B cell (primary cell): ENCODE measurements around the gene KRT73. TPM values are rescaled to one million over a fixed set of nuclear protein-coding genes. Genes with fewer than 3 reads are reported as not detected.

Experiments used
- ATAC-seq: fragments of 200-7000 bp; cut with Tn5 transposase; one replicate; pipeline ENCODE4 v1.10.0; 2021; ENCODE audit warnings: low read depth, mild to moderate bottlenecking, moderate number of reproducible peaks, moderate library complexity
- CTCF ChIA-PET: fragments of 350-600 bp; sonication (Branson Sonifier 250); formaldehyde crosslinking; loops from one replicate; lab custom pipeline; 2021; ENCODE audit warnings: antibody characterized with exemption, inconsistent platforms; lab: Charles Lee
- POLR2A ChIA-PET: fragments of 350-600 bp; sonication (Branson Sonifier 250); formaldehyde crosslinking; loops from one replicate; lab custom pipeline; 2021; ENCODE audit warnings: antibody characterized with exemption; lab: Charles Lee
- DNase-seq: peaks from one replicate; pipeline ENCODE4 v3.0.0; 2013
- H2AFZ ChIP-seq: 2 replicates; pipeline ENCODE4 v1.6.1; 2012; ENCODE audit warnings: mild to moderate bottlenecking, low read depth, low read length; ENCODE audit not compliant: insufficient read depth, poor library complexity, severe bottlenecking
- H3K27ac ChIP-seq, 2 donors: 1 replicate in 1 of 2; 2 replicates in 1 of 2; pipeline ENCODE4 v1.5.1; 2012 to 2013; ENCODE audit warnings: low read length in 2 of 2, mild to moderate bottlenecking in 2 of 2, moderate library complexity in 1 of 2
- H3K27me3 ChIP-seq, 4 experiments: fragments of 200-600 bp in 1 of 4; sonication (generic) in 1 of 4; replicated peaks in 1 of 4; 1 replicate in 2 of 4; 2 replicates in 2 of 4; pipeline versions ENCODE4 v1.6.1 to v1.7.0; 2013 to 2016; ENCODE audit warnings: low read length in 3 of 4, mild to moderate bottlenecking in 2 of 4, mixed read lengths in 1 of 4, moderate library complexity in 1 of 4; ENCODE audit not compliant: insufficient read depth in 4 of 4, control insufficient read depth in 3 of 4; ENCODE audit errors: control extremely low read depth in 1 of 4
- H3K36me3 ChIP-seq, 2 experiments: replicated peaks in 1 of 2; 1 replicate in 1 of 2; 2 replicates in 1 of 2; pipeline versions ENCODE4 v1.6.1 to v1.7.1; 2013; ENCODE audit warnings: low read length in 1 of 2; ENCODE audit not compliant: insufficient read depth in 2 of 2, control insufficient read depth in 1 of 2; ENCODE audit errors: control extremely low read depth in 1 of 2, extremely low read depth in 1 of 2
- H3K4me1 ChIP-seq, 2 donors: fragments of 200-600 bp in 1 of 2; sonication (generic) in 1 of 2; 1 replicate in 1 of 2; 2 replicates in 1 of 2; pipeline versions ENCODE4 v1.5.1 to v1.6.1; 2013 to 2017; ENCODE audit warnings: low read length in 2 of 2; ENCODE audit not compliant: control insufficient read depth in 2 of 2, insufficient read depth in 2 of 2
- H3K4me2 ChIP-seq: replicated peaks from 2 replicates; pipeline ENCODE3; 2012; ENCODE audit warnings: mild to moderate bottlenecking, low read depth, low read length; ENCODE audit not compliant: poor library complexity, severe bottlenecking
- H3K4me3 ChIP-seq, 5 experiments: fragments of 200-600 bp in 1 of 5; sonication (generic) in 1 of 5; 1 replicate in 3 of 5; 2 replicates in 2 of 5; pipeline versions ENCODE4 v1.5.1 to v1.7.0; 2011 to 2016; ENCODE audit warnings: low read length in 4 of 5, mild to moderate bottlenecking in 4 of 5, low read depth in 2 of 5, control low read depth in 1 of 5, moderate library complexity in 1 of 5; ENCODE audit not compliant: insufficient read depth in 1 of 5; ENCODE audit errors: control extremely low read depth in 1 of 5, extremely low read depth in 1 of 5
- H3K79me2 ChIP-seq: fragments of 200-600 bp; sonication (generic); one replicate; pipeline ENCODE4 v1.6.0; 2016; ENCODE audit warnings: low read length; ENCODE audit not compliant: control insufficient read depth, insufficient read depth
- H3K9ac ChIP-seq: fragments of 200-600 bp; sonication (generic); 2 replicates; pipeline ENCODE4 v1.6.1; 2017; ENCODE audit warnings: mild to moderate bottlenecking, low read length, moderate library complexity
- H3K9me3 ChIP-seq, 3 donors: one replicate each; pipeline versions ENCODE4 v1.6.1 to v1.7.1; 2013; ENCODE audit warnings: low read length in 2 of 3; ENCODE audit not compliant: control insufficient read depth in 2 of 3, insufficient read depth in 1 of 3; ENCODE audit errors: control extremely low read depth in 1 of 3
- H4K20me1 ChIP-seq: 2 replicates; pipeline ENCODE4 v1.6.0; 2012; ENCODE audit warnings: mild to moderate bottlenecking, low read length; ENCODE audit not compliant: insufficient read depth, control insufficient read depth, poor library complexity, severe bottlenecking
- H3K27ac Mint-ChIP-seq: one replicate; pipeline ENCODE4 v1.8.0; 2021; ENCODE audit warnings: mixed read lengths
- H3K27me3 Mint-ChIP-seq: one replicate; pipeline ENCODE4 v1.8.0; 2021; ENCODE audit warnings: mixed read lengths
- H3K4me1 Mint-ChIP-seq: one replicate; pipeline ENCODE4 v1.8.0; 2021; ENCODE audit warnings: mixed read lengths
- H3K4me3 Mint-ChIP-seq: one replicate; pipeline ENCODE4 v1.8.0; 2021; ENCODE audit warnings: mixed read lengths
- H3K9me3 Mint-ChIP-seq: one replicate; pipeline ENCODE4 v1.8.0; 2022; ENCODE audit warnings: mixed read lengths; ENCODE audit not compliant: insufficient read depth
- EZH2 ChIP-seq: IDR thresholded peaks from 2 replicates; pipeline ENCODE4 v1.6.1; 2012; ENCODE audit warnings: borderline replicate concordance, low read depth, mild to moderate bottlenecking, moderate library complexity, low read length; ENCODE audit not compliant: insufficient read depth, poor library complexity, severe bottlenecking
- WGBS: methylation state at CpG from one replicate; pipeline ENCODE4 v1.1.5; 2013; ENCODE audit warnings: missing lambda C conversion rate; ENCODE audit not compliant: insufficient coverage; 5-methylcytosine and 5-hydroxymethylcytosine counted together
- intact Hi-C: fragments of 100-400 bp; cut with micrococcal nuclease; formaldehyde crosslinking; loops from one replicate; pipeline ENCODE4 v1.10.0; 2022
- polyA plus RNA-seq: library from polyadenylated mRNA; depleted of rRNA; stranded (reverse); fragments of >200 nt; gene quantifications from 2 replicates; pipeline ENCODE4 v1.2.3, GENCODE V29; 2012
- total RNA-seq, 2 donors: library from RNA; stranded (reverse); fragments of 120-200 nt in 1 of 2; gene quantifications; 1 replicate in 1 of 2; 2 replicates in 1 of 2; pipeline versions ENCODE4 v1.2.3 to v1.2.4, GENCODE V29; 2013 to 2022
- TF ChIP-seq, protein P1 (sequence below): fragments of 200-600 bp; IDR thresholded peaks from one replicate; pipeline ENCODE4 v1.8.0; 2022; ENCODE audit warnings: antibody characterized with exemption, mild to moderate bottlenecking

The KRT73 gene
- total and polyA plus RNA-seq, 2 donors (not counting 1 experiment from before 2014, with no cell fraction given), result 0.07 TPM; not detected in 1

DNA sequence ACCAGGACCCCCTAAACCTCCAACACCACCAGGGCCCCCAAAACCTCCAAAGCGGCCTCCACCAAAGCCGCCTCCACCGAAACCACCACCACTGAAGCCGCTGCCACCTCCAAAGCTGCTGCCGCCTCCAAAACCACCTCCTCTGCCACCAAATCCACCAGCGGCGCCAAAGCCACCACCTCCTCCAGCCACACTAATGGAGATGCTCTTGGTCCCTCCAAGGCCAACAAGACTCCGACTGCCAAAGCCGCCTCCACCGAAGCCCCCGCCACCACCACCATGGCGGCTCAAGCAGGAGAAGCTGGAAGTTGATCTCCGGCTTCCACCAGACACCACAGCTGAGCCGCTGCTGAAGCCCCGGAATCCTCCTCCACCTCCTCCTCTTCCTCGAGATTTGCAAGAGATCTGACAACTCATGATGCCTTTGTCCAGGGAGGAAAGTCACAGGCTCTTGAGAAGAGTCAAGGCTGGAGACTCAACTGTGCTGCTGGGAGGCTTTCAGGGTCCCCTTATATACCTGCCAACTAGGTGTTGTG, 33.4 kb upstream of the KRT73 start, which contains the start of gene KRT2:
Gene KRT2 (minus strand): TSS at position 486 of the 536 bp plus-strand sequence. CDS start 69 bp downstream, at position 417.
- CTCF ChIA-PET, result no interaction called here
- TF ChIP-seq, protein P1, sequence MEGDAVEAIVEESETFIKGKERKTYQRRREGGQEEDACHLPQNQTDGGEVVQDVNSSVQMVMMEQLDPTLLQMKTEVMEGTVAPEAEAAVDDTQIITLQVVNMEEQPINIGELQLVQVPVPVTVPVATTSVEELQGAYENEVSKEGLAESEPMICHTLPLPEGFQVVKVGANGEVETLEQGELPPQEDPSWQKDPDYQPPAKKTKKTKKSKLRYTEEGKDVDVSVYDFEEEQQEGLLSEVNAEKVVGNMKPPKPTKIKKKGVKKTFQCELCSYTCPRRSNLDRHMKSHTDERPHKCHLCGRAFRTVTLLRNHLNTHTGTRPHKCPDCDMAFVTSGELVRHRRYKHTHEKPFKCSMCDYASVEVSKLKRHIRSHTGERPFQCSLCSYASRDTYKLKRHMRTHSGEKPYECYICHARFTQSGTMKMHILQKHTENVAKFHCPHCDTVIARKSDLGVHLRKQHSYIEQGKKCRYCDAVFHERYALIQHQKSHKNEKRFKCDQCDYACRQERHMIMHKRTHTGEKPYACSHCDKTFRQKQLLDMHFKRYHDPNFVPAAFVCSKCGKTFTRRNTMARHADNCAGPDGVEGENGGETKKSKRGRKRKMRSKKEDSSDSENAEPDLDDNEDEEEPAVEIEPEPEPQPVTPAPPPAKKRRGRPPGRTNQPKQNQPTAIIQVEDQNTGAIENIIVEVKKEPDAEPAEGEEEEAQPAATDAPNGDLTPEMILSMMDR, result no peak
- TF ChIP-seq EZH2, result no peak
- H3K27me3 Mint-ChIP-seq, result peaks cover 6% of the 10 kb centered on the region
- no peak within 1 kb of the TSS for H3K27ac ChIP-seq
- no peaks in the 10 kb centered on the region for H4K20me1 ChIP-seq
- H2AFZ ChIP-seq, result no peak within 1 kb of the TSS
- no peak for DNase-seq
- H3K4me1 ChIP-seq, result no peaks in the 10 kb centered on the region
- H3K4me3 Mint-ChIP-seq, result no peak within 1 kb of the TSS
- POLR2A ChIA-PET, result no interaction called here
- no peaks in the 10 kb centered on the region for H3K79me2 ChIP-seq
- H3K9me3 Mint-ChIP-seq, result no peaks in the 10 kb centered on the region
- 92% methylated on average over 16 of the region's 16 CpGs for WGBS
- H3K4me1 Mint-ChIP-seq, result no peaks in the 10 kb centered on the region
- no peak within 1 kb of the TSS for H3K9ac ChIP-seq
- H3K9me3 ChIP-seq, result peaks cover 0 to 6% (median 3%) of the 10 kb centered on the region in 3 donors
- peaks cover 0 to 3% (median 0%) of the 10 kb centered on the region in 4 experiments for H3K27me3 ChIP-seq
- no peaks in the 10 kb centered on the region for H3K36me3 ChIP-seq
- ATAC-seq, result no peak
- no peak within 1 kb of the TSS for H3K4me3 ChIP-seq
- H3K4me2 ChIP-seq, result no peak within 1 kb of the TSS
- no peak within 1 kb of the TSS for H3K27ac Mint-ChIP-seq
- intact Hi-C loops, result no loop called here

DNA sequence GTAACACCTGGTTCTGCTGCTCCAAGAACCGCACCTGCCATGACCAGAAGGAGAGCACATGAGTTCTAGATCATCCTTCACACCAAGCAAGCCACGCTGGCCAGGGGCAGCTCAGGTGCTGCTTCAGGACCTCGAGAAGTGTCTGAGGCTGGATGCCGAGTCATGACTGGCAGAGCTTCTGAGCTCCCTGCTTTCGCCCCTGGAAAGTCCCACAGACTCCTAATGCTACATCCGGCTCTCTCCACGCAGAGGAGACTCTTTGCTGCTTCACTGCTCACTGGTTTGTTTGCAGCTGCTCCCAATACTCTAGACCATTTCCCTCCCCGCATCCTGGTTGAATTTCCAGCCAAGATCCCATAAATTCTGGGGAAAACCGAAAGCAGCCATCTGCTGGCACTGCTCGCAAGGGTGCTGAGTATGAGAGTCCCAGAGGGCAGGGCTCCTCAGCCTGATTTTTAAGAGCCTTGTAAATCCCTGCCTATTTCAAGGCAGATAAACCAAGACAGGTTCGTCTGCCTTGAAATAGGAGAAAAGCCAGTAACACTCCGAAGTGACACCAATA, 32.2 kb upstream of the KRT73 start:
- no peaks in the 10 kb centered on the region for H3K36me3 ChIP-seq
- ChIA-PET POLR2A (no interaction called here), CTCF (no interaction called here)
- Mint-ChIP-seq H3K4me1 (no peaks in the 10 kb centered on the region), H3K4me3 (no peak overlapping the region), H3K27me3 (peaks cover 3% of the 10 kb centered on the region), H3K9me3 (no peaks in the 10 kb centered on the region), H3K27ac (no peak overlapping the region)
- H3K27me3 ChIP-seq, result peaks cover 0 to 3% (median 0%) of the 10 kb centered on the region in 4 experiments
- no peaks in the 10 kb centered on the region for H3K4me1 ChIP-seq
- ATAC-seq (no peak), DNase-seq (no peak)
- no peak overlapping the region for H3K27ac ChIP-seq
- intact Hi-C loops, result no loop called here
- no peaks in the 10 kb centered on the region for H4K20me1 ChIP-seq
- no peaks in the 10 kb centered on the region for H3K79me2 ChIP-seq
- H3K4me3 ChIP-seq, result no peak overlapping the region
- 86% methylated on average over 9 of the region's 12 CpGs for WGBS
- TF ChIP-seq, protein P1, result no peak
- no peak for TF ChIP-seq EZH2
- H2AFZ ChIP-seq, result no peak overlapping the region
- peaks cover 0 to 9% (median 3%) of the 10 kb centered on the region in 3 donors for H3K9me3 ChIP-seq
- H3K9ac ChIP-seq, result no peak overlapping the region
- H3K4me2 ChIP-seq, result no peak overlapping the region
